COLO668 (cell line): ENCODE measurements around the gene LIPG.

Source experiments
- DNase-seq: peaks from one replicate; lab custom pipeline; 2025; ENCODE audit not compliant: unreplicated experiment; lab: John Stamatoyannopoulos, UW

Gene LIPG

DNA sequence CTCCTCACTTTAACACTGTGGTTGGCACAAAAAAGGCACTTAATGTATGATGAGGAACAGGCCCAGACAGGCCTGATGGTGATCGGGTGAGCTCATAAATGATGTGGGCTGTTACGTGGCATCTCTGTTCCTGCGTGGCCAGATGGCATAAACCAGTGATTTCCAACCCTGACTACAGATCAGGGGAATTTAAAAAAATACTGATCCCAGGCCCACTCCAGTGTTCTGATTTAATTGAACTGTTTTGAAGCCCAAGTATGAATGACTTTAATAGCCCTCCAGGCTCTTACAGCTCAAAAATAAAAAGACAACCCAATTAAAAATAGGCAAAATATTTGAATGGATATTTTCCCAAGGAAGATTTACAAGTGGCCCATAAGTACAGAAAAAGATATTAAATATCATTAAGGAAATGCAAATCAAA is 48.2 kb downstream of the LIPG start:
- no peak for DNase-seq

DNA sequence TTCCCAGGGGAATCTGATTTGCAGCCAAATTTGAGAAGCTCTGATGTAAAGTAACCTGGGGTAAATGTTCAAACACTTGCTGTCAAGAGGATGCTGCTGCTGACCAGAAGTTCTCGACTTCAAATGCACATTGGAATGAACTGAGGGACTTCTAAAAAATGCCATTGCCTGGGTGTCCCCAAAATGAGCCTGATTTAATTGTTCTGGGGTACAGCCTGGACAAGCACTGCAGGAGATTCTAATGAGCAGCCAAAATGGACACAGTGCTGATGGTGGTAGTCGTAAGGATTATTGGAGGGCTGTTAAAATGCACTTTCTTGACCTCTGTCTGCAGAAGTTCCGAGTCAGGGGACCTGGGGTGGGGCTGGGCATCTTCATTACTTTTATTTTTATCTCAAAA is 49.5 kb downstream of the LIPG start:
- DNase-seq: no peak

DNA sequence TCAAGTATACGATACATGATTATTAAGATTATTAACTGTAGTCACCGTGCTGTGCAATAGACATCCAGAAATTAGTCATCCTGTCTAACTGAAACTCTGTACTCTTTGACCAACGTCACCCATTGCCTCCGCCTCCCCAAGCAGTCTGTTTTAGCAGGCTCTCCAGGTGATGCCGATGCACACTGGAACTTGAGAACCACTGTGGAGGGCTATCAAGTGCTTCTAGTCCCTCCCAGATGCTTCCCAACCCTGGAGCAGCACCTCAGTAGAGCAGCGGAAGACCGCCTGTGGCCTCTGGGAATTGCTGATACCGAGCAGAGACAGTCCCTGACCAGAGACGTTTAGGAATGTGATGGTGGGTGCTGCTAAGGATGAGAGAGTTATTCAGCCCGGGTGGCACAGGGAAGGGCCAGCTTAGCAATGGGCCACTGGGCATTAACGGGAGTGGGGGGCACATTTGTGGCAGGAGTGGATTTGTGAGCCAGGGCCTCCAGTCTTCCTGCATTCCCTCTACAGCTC is 50.7 kb downstream of the LIPG start:
- no peak for DNase-seq

DNA sequence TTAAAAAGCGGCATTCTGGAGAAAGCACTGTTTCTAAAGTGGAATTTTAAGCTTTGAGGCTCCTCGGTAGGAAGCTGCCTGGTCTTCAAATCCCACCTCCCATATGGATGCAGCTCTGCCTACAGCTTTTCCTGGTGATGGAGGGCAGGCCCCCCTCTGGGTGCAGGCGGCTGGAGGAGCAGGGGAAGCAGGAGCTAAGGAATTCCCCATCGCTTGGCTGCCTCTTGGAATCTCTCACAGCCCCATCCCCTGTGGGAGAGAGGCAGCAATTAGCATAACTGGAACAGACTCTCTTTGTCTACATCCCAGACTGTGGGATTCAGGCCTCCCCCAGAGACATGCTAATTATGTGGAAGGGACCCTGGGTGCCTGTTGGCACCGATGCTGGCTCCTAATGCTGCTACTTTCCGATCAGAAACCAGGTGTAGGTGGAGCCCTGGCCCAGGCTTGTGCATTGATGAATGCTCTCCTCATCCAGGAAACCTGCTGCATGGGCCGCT is 51.3 kb downstream of the LIPG start:
- DNase-seq: no peak

DNA sequence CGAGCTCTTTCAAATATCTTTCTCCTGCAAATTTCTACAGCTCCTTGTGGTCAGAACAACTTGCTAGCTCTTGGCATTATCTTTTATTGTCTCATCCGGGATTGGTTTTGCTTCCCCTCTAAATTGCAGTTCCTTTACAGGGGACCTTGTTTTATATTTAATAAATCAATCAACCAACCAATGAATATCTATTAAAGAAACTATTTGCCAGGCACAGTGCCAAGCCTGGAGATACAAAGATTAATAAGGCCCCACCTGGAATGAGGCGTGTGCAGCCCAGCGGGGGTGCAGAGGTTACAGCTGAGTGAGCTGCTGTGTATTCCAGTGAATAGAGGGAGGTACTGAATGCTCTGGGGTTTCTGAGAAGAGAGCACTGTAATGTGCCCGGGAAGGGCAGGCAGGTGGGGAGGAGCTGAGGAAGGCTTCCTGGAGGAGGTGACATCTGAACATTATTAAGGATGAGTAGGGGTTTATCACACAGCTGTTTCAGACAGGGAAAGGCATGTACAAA is 51.8 kb downstream of the LIPG start:
- DNase-seq: peak; percentile 49

DNA sequence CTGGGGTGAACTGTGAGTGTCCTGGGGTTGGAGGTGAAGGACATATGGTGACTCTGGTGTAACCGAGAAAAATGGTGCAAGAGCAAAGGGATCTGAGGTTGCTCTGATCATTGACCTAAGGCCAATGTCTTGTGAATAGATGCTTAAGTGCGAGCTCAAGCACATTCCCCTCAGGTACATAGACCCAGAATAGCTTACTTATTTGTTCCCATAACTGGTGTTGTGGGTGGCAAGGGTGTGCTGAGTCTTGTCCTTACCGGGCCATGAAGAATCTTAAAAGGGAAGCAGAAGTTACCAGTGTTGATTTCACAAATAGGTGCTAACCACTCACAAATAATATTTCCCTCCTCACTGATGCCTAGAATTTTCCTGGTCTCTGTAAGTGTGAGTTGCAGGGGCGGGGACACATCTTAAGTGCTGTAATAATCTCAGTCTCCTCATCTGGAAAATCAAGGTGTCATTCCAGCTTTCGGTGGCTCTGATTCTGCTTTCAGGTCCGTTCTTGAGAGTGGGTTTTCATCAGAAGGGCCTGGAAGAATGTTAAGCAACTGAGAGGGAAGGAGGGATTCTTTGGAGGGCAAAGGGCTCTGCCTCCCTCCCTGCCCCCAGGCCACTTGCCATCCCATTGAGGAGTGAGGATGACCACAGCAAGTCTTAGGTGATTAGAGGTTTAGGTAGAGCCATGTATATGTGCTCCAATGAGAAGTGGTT is 54.9 kb downstream of the LIPG start:
- no peak for DNase-seq

DNA sequence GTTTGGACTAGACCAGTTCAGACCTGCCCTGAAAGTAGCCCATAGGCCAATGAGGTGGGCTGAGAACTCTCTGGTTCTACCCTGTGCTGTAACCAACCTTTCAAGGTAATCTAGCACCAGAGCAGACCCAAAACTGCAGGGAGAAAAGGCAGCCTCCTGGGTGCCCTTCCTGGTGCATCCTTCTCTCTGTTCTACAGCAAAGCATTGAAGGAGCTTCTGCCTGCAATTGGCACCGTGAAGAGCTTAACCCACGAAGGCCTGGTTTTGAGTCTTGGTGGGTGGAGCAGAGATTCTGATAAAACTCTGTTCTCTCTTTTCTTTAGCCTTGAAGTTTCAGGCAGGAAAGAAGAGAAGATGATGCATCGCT is 55.5 kb downstream of the LIPG start:
- no peak for DNase-seq

DNA sequence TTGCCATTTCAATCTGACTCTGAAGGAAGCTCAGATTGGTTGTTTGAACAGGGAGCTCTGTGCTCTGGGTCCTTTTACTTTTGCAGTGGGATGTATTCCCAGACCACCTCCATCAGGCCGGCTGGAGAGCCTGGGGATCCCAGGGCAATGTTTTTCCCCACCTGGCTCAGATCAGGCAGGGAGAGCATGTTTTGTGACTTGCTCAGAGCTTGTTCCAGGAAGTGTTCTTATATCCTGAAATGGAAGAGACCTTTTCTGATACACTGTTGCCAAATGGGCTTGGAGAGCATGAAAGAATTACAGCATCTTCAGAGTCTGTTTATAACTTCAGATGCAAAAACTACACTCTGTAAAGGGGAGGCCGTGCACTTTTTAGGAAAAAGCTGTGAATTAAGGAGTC is 56.0 kb downstream of the LIPG start:
- no peak for DNase-seq

DNA sequence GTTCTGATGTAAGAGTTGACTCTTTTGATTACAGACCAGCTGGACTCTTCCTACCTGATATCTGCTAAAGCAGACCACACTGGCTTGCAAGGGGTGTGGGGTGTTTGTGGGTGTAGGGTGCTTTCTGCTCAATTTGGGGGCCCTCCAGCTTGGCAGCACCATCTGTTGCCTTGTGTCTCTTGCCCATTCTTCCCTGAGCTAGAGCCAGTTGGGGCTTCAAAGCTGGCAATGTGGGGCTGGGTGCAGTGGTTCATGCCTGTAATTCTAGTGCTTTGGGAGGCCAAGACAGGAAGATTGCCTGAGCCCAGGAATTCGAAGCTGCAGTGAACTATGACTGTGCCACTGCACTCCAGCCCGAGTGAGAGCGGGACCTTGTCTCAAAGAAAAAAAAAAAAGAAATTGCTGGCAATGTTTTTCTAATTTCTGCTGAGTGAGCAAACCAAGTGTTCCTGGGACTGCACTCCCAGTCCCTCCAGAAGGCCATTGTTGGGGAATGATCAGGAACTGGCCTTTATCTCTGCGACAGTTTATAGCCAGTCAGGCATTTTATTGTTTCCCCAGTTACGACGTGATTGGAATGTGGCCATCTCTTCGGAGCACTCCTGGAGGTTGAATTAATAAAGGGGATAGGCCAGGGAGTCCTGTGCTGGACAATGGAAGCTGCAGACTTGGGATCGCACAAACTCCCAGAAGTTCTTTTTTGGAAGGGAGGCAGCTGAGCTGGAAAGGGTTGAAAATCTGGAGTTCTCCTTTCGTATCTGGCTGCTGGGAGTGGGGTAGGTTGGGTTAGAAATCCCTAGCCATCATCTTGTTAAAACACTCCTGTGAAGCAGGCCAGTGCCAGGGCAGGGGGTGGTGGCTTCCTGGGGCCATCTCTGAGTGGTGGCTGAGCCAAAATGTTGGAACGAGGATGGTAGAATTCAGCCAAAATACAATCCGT is 57.2 kb downstream of the LIPG start:
- no peak for DNase-seq

DNA sequence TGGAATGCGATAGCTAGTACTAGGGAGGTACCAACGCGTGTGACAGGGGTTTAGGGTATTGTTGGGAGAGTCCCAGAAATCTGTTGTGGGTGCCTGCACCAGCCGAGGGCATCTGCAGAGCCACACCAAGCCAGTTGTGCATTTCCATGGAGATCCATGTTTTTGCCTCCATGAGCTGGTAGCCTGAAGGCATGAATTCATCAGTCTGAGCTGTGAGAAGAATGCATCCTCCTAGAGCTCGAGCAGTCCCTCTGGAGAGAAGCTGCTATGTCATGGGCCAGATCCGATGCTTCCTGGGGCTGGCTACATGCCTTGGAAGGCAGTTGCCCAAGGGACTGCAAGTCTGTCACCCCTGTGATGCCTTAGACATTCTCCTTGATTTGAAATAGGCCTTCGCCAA is 57.9 kb downstream of the LIPG start:
- DNase-seq: no peak

DNA sequence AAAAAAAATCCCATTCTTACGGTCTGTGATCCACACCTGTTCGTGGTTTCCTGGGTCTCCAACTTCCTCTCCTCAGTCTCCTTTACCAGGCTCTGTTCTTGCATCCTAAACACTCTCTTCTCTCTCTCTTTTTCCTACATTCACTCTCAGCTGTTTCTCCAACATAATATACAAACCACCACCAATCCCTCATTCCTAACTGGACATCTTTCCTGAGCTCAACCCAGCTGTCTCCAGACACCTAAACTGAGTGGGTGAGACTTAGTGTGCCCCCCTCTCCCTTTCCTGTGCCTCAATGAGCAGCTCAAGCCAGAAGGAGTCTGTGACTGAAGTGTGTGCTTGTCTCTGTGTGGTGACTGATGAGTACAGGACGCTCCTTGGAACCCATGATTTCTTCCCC is 59.4 kb downstream of the LIPG start:
- no peak for DNase-seq

DNA sequence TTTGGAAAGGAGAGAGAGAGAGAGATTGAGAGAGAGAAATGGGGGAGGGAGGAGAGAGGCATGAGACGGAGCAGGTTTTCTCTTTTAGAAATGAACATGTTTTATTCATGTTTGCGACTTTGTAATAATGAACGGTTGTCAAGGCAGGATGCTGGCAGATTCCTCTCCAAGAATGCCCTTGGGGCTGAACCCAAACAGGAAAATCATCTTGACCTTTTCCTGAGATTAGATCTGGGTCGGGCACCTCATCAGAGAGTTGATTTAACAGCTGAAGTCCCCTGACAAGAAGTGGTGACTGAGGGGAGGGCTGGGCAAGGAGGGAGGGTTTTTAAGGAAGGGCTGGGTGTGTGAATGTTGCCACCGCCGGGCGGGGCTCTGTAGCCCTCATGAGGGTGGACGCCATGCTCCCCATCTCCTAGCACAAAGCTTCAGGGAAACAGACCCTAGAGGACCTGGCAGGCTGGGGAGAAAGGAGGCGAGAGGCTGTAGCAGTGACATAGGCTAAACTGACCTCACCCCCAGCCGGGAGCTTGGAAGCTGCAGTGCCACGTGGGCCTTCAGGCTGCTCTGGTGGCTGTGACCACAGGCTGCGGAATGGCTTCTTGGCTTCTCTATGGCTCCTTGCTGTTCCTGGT is 60.0 kb downstream of the LIPG start:
- DNase-seq: no peak

DNA sequence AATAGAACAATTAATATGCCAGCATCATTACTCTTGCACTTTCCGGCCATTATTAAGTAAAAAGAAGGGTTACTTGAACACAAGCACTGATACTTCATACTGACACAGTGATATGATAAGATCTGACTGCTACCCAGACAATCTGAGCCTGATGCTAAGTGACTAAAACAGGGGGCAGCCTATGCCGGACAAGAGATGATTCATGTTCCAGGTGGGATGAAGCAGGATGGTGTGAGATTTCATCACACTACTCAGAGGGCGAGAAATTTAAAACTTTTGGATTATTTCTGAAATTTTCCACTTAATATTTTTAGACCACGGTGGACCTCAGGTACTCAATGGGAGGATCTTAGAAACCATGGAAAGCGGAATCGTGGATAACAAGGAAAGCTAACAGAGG is 61.7 kb downstream of the LIPG start:
- DNase-seq: no peak

DNA sequence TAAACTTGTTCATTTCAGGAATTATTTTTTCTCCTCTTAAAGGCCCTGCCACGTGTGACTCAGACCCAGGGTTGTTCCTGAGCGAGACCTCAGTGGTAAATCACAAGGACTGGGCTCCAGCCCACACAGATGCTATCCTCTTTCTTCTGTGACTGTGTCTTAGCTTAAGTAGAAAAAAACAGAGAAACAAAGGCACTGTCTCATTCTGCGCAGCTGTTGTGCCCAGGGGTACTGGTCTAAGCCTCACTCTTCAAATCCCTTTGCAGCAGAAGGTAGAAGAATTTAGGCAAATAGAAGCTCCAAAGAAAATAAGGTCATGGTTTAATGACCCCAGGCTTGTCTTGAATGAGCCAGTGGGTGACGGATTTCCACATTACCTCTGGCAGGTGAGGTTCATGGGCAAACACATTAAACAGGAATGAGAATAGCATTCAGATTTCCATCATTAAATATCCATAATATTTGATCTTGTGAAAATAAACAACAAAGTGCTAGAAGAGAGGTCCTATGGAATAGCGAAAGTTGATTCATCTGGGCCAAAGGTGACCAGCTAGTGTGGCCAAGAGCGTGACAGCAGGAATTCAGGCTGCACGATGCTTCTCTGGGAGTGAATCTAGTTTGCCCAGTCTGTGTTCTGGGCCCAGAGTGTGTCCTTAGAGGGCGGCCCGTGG is 63.3 kb downstream of the LIPG start:
- no peak for DNase-seq

DNA sequence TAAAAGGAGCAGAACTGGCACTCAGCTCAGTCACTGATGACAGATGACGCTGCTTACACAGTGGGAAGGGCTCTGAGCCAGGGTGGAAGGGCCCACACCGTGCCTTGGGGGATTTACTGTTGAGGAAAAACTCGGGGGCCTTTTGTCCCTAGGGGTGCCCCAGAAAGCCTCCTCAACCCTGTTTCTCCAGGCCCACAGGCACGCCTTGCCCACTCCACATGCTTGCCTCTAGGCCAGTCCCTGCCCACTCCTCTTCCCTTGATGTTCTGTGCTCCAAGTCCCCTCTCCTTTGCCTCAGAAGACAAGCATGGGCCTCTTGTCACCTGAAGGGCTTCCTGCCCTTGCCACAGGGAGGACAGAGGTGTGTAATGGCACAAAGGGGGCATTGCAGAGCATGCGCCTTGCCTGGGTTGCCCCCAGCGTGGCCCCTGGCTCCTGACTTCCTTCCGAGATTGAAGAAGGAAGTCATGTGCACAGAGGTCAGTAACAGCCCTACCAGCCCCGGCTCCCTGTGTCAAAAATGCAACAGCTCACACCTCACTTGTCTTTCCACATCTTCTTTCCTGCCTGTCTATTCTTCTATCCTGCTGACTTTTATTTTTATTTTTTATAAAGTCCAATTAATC is 65.1 kb downstream of the LIPG start:
- no peak for DNase-seq

DNA sequence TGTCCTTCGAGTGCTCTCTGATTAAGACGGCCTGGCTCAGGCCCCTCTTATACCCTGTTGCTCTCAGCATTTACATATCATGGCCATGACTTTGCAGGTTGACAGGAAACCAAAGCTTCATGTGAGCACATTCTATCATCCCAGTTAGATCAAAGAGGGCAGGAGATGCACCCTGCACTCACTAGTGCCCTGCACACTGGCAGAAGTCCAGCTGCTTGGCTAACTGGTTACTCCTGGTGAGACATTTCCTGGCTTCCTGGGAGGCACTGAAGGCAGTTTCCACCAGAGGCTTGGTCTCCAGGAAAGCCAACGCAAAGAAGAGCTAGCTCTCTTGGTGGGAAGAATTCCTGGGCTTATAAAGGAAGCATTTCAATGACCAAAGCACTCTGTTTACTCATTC is 66.3 kb downstream of the LIPG start:
- DNase-seq: no peak

DNA sequence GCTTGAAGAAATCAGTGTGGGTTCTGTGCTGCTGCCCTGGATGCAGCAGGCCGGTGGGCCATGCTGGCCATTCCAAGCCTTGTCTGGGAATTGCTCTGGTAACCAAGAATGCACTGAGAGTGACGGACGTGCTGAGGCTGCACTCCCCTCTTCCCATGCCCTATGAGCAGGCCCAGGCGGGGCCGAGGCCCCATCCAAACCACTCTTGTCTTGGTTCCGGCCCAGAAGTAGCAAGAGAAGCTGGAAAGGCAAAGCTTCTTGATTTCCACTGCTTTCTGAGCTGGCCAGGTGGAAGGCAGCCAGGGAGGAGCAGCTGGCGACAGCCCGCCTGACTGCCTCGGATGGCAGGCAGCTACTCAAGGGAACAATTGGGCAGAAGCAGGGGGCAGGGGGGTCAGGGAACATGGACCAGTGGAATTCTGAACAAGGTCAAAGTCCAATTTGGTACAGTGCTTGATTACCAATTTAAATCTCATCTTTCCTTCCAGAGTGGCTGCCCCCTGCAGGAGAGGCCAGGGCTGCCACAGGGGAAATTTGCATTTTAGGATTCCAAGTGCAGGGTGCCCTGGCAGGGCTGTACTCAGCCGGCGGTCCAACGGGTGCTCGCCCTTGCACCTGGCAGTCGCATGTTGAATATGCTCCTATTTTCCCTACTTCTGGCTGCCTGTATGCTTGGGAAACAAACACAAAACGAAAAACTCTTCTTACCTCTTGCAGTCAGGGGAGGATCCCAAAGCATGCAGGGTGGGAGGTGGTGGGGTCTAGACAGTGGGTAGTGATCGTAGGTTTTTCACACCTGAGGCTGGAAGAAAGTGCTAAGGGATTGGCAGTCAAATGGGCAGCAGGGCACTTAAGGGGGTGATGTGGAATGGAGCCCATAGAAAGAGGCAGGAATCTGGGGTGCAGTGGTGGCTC is 67.3 kb downstream of the LIPG start:
- DNase-seq: peak; percentile 88

DNA sequence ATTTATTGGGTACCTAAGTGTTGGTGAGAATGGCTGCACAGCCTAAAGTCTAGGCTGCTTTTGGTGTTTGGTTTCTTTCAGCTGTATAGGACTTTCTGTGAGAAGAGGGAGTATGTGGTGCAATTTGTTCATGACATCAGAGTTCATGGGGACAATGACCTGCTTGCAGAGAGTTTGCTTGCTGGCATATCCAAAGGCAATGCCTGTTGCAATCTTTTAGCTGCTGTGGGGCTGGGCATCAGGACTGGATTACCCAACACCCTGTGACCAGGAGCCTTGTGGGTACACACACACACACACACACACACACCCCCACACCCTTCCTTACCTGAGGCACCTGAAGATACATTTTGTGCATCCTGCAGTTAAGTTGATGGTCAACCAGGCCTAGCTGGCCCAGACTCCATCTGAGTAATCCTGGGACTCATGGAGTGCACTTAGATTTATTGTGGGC is 68.4 kb downstream of the LIPG start:
- no peak for DNase-seq
